Astrocyte (in vitro differentiated cells and primary cell): Measurements from ENCODE around the gene ANGPTL7. TPM values are rescaled to one million over a fixed set of nuclear protein-coding genes. Genes with fewer than 3 reads are reported as not detected.
"Not testable (repeated sequence)": the region's sequence is repeated elsewhere in the genome, so short reads cannot be mapped to it uniquely, and the experiment has no call there.

Source experiments
- DNase-seq: peaks from one replicate; pipeline ENCODE4 v3.0.0-alpha.2; 2010; ENCODE audit warnings: low read depth
- FAIRE-seq: peaks from 2 replicates; lab custom pipeline; 2011; peaks lifted over from hg19 to GRCh38; lab: Jason Lieb, UNC
- H2AFZ ChIP-seq: 2 replicates; pipeline ENCODE4 v1.6.0; 2012; ENCODE audit warnings: low read depth, low read length, inconsistent platforms
- H3K27ac ChIP-seq: 2 replicates; pipeline ENCODE4 v1.5.1; 2011; ENCODE audit warnings: low read depth, low read length, inconsistent platforms
- H3K27me3 ChIP-seq: 2 replicates; pipeline ENCODE4 v1.6.0; 2011; ENCODE audit warnings: low read length, inconsistent platforms; ENCODE audit not compliant: insufficient read depth
- H3K36me3 ChIP-seq: 2 replicates; pipeline ENCODE4 v1.5.1; 2011; ENCODE audit warnings: low read length, inconsistent platforms; ENCODE audit not compliant: insufficient read depth
- H3K4me1 ChIP-seq: 2 replicates; pipeline ENCODE4 v1.5.1; 2011; ENCODE audit warnings: low read length, inconsistent platforms; ENCODE audit not compliant: insufficient read depth
- H3K4me2 ChIP-seq: 2 replicates; pipeline ENCODE4 v1.6.0; 2012; ENCODE audit warnings: low read length, inconsistent platforms
- H3K4me3 ChIP-seq: 2 replicates; pipeline ENCODE4 v1.5.1; 2011; ENCODE audit warnings: low read depth, mild to moderate bottlenecking, low read length, inconsistent platforms; ENCODE audit not compliant: insufficient read depth
- H3K79me2 ChIP-seq: 2 replicates; pipeline ENCODE4 v1.6.0; 2012; ENCODE audit warnings: mild to moderate bottlenecking, low read length, inconsistent platforms; ENCODE audit not compliant: insufficient read depth
- H3K9ac ChIP-seq: 2 replicates; pipeline ENCODE4 v1.6.0; 2012; ENCODE audit warnings: mild to moderate bottlenecking, low read length, inconsistent platforms
- H3K9me3 ChIP-seq: 2 replicates; pipeline ENCODE4 v1.5.1; 2012; ENCODE audit warnings: low read depth, mild to moderate bottlenecking, low read length, inconsistent platforms; ENCODE audit not compliant: insufficient read depth
- H4K20me1 ChIP-seq: 2 replicates; pipeline ENCODE4 v1.6.0; 2012; ENCODE audit warnings: low read length, inconsistent platforms; ENCODE audit not compliant: insufficient read depth
- H3K27ac Mint-ChIP-seq: one replicate; pipeline ENCODE4 v1.8.0; 2021; ENCODE audit warnings: mild to moderate bottlenecking, mixed read lengths; ENCODE audit not compliant: unreplicated experiment
- H3K27me3 Mint-ChIP-seq: one replicate; pipeline ENCODE4 v1.8.0; 2021; ENCODE audit warnings: low read depth, mixed read lengths; ENCODE audit not compliant: unreplicated experiment
- H3K36me3 Mint-ChIP-seq: one replicate; pipeline ENCODE4 v1.8.0; 2021; ENCODE audit warnings: low read depth, mixed read lengths; ENCODE audit not compliant: unreplicated experiment
- H3K4me1 Mint-ChIP-seq: one replicate; pipeline ENCODE4 v1.8.0; 2021; ENCODE audit warnings: low read depth, mixed read lengths; ENCODE audit not compliant: unreplicated experiment
- H3K4me3 Mint-ChIP-seq: one replicate; pipeline ENCODE4 v1.8.0; 2021; ENCODE audit warnings: mild to moderate bottlenecking, moderate library complexity, mixed read lengths; ENCODE audit not compliant: unreplicated experiment
- H3K9me3 Mint-ChIP-seq: one replicate; pipeline ENCODE4 v1.8.0; 2021; ENCODE audit warnings: mild to moderate bottlenecking, mixed read lengths; ENCODE audit not compliant: unreplicated experiment
- CTCF ChIP-seq: IDR thresholded peaks from 2 replicates; pipeline ENCODE4 v1.5.1; 2011; ENCODE audit warnings: low read depth, mild to moderate bottlenecking, inconsistent platforms, low read length, moderate library complexity; ENCODE audit not compliant: insufficient read depth
- EZH2 ChIP-seq: IDR thresholded peaks from 2 replicates; pipeline ENCODE4 v1.6.1; 2012; ENCODE audit warnings: mild to moderate bottlenecking, low read length, inconsistent platforms; ENCODE audit not compliant: insufficient read depth
- total RNA-seq: library from RNA; stranded (reverse); gene quantifications from 2 replicates; pipeline ENCODE4 v1.2.1, GENCODE V29; 2021

The ANGPTL7 gene
- total RNA-seq, 1 donor from 2014 or later = 0.86 TPM

DNA sequence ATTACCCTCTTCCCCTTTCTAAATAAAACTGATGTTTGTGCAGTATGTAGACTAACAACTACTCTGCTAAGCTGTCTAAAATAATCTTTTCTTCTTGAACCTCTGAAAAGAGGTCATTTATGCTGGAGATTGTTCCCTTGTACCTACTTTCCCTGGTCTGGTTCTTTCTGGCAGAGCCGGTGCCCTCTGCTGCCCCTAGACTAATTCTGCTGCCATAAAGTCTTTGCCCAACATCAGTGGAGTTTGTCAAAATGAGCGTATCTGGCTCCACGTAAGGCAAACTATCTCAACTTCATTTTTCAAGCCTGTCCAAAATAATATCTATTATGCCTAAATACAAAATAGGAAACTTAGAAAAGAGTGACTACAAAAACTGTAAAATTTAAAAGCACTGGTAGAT lies 30.9 kb upstream of the ANGPTL7 start:
- Histone ChIP-seq H3K4me1 (peaks cover 14% of the 10 kb centered on the region), H3K4me3 (no peak overlapping the region), H3K36me3 (peaks cover 8% of the 10 kb centered on the region), H4K20me1 (no peaks in the 10 kb centered on the region), H3K4me2 (peak overlapping the region; percentile 71), H3K9me3 (no peaks in the 10 kb centered on the region), H2AFZ (no peak overlapping the region), H3K9ac (peak overlapping the region; percentile 64), H3K79me2 (no peaks in the 10 kb centered on the region), H3K27me3 (no peaks in the 10 kb centered on the region), H3K27ac (peak overlapping the region; percentile 82)
- H3K9me3 Mint-ChIP-seq = no peaks in the 10 kb centered on the region
- FAIRE-seq (no peak), DNase-seq (no peak)
- no peak overlapping the region for H3K4me3 Mint-ChIP-seq
- TF ChIP-seq CTCF = no peak
- TF ChIP-seq EZH2 = no peak
- H3K4me1 Mint-ChIP-seq = peaks cover 20% of the 10 kb centered on the region
- peak overlapping the region; percentile 27 for H3K27ac Mint-ChIP-seq
- peaks cover 28% of the 10 kb centered on the region for H3K36me3 Mint-ChIP-seq
- H3K27me3 Mint-ChIP-seq = no peaks in the 10 kb centered on the region

GRCh38 chr1:11158720-11159321 lies 30.3 kb upstream of the ANGPTL7 start:
- peaks cover 20% of the 10 kb centered on the region for H3K4me1 Mint-ChIP-seq
- peak overlapping the region; percentile 71 for H3K4me2 ChIP-seq
- no peaks in the 10 kb centered on the region for H3K27me3 ChIP-seq
- no peak overlapping the region for H3K4me3 ChIP-seq
- no peak overlapping the region for H3K4me3 Mint-ChIP-seq
- H3K79me2 ChIP-seq = no peaks in the 10 kb centered on the region
- FAIRE-seq (no peak), DNase-seq (peak; percentile 95)
- no peaks in the 10 kb centered on the region for H3K27me3 Mint-ChIP-seq
- no peaks in the 10 kb centered on the region for H3K9me3 Mint-ChIP-seq
- no peak overlapping the region for H3K9ac ChIP-seq
- H3K27ac ChIP-seq = peak overlapping the region; percentile 82
- H4K20me1 ChIP-seq = no peaks in the 10 kb centered on the region
- TF ChIP-seq CTCF = no peak
- no peak for TF ChIP-seq EZH2
- peaks cover 29% of the 10 kb centered on the region for H3K36me3 Mint-ChIP-seq
- H2AFZ ChIP-seq = no peak overlapping the region
- peak overlapping the region; percentile 21 for H3K27ac Mint-ChIP-seq
- H3K9me3 ChIP-seq = no peaks in the 10 kb centered on the region
- peaks cover 14% of the 10 kb centered on the region for H3K4me1 ChIP-seq
- peaks cover 8% of the 10 kb centered on the region for H3K36me3 ChIP-seq

GRCh38 chr1:11162752-11163151 lies 26.4 kb upstream of the ANGPTL7 start:
- not testable (repeated sequence) for H3K27ac ChIP-seq

GRCh38 chr1:11166744-11167143 lies 22.4 kb upstream of the ANGPTL7 start:
- not testable (repeated sequence) for H3K27me3 Mint-ChIP-seq, H3K4me1 Mint-ChIP-seq, H3K9me3 Mint-ChIP-seq, H3K27ac ChIP-seq, H3K4me3 Mint-ChIP-seq, H3K4me3 ChIP-seq, H3K27me3 ChIP-seq, FAIRE-seq, H3K36me3 ChIP-seq, H3K9ac ChIP-seq, H3K27ac Mint-ChIP-seq, H3K9me3 ChIP-seq, H3K4me2 ChIP-seq, H3K79me2 ChIP-seq, H3K4me1 ChIP-seq, DNase-seq, H2AFZ ChIP-seq
- H3K36me3 Mint-ChIP-seq = peaks cover 18% of the 10 kb centered on the region
- H4K20me1 ChIP-seq = peaks cover 13% of the 10 kb centered on the region

More at GRCh38 chr1:11162752-11163151, 26.4 kb upstream of the ANGPTL7 start:
- not testable (repeated sequence) for H3K4me3 Mint-ChIP-seq, H3K27me3 Mint-ChIP-seq, H3K27me3 ChIP-seq, DNase-seq, H3K36me3 ChIP-seq, H3K9me3 Mint-ChIP-seq, H3K9ac ChIP-seq, H2AFZ ChIP-seq, H3K9me3 ChIP-seq, H3K27ac Mint-ChIP-seq, H3K4me3 ChIP-seq, H3K4me2 ChIP-seq, FAIRE-seq, H4K20me1 ChIP-seq, H3K79me2 ChIP-seq
- peaks cover 13% of the 10 kb centered on the region for H3K4me1 ChIP-seq
- Mint-ChIP-seq H3K36me3 (peaks cover 29% of the 10 kb centered on the region), H3K4me1 (peaks cover 15% of the 10 kb centered on the region)
